ENCODE data around the gene RFX8. TPM values are rescaled to one million over a fixed set of nuclear protein-coding genes. Genes with fewer than 3 reads are reported as not detected.

The RFX8 gene
- total and polyA plus RNA-seq, 9 of the 15 experiments (the other 6 are each of a cell fraction or from before 2014, with no cell fraction given), result not detected

DNA sequence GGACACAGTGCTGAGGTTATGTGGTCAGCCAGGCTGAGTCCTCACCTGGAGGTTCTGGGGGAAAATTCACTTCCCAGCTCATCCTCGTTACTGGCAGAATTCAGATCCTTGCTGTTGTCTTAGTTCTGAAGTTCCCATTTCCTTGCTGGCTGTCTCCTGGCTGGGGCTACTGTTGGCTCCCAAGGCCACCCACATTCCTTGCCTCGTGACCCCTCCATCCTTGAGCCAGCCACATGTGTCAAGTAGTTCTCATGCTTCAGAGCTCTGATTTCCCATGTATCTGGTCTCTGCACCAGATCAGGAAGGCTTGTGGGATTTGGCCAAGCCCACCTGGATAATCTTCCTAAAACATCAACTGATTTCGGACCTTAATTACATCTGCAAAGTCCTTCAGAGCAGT, 38.1 kb upstream of the RFX8 start (continued):
- TF ChIP-seq, protein P1, sequence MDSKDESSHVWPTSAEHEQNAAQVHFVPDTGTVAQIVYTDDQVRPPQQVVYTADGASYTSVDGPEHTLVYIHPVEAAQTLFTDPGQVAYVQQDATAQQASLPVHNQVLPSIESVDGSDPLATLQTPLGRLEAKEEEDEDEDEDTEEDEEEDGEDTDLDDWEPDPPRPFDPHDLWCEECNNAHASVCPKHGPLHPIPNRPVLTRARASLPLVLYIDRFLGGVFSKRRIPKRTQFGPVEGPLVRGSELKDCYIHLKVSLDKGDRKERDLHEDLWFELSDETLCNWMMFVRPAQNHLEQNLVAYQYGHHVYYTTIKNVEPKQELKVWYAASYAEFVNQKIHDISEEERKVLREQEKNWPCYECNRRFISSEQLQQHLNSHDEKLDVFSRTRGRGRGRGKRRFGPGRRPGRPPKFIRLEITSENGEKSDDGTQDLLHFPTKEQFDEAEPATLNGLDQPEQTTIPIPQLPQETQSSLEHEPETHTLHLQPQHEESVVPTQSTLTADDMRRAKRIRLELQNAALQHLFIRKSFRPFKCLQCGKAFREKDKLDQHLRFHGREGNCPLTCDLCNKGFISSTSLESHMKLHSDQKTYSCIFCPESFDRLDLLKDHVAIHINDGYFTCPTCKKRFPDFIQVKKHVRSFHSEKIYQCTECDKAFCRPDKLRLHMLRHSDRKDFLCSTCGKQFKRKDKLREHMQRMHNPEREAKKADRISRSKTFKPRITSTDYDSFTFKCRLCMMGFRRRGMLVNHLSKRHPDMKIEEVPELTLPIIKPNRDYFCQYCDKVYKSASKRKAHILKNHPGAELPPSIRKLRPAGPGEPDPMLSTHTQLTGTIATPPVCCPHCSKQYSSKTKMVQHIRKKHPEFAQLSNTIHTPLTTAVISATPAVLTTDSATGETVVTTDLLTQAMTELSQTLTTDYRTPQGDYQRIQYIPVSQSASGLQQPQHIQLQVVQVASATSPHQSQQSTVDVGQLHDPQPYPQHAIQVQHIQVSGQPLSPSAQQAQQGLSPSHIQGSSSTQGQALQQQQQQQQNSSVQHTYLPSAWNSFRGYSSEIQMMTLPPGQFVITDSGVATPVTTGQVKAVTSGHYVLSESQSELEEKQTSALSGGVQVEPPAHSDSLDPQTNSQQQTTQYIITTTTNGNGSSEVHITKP (IDR thresholded peaks at IDR 0.05; ENCODE audit: partially characterized antibody), result no peak

DNA sequence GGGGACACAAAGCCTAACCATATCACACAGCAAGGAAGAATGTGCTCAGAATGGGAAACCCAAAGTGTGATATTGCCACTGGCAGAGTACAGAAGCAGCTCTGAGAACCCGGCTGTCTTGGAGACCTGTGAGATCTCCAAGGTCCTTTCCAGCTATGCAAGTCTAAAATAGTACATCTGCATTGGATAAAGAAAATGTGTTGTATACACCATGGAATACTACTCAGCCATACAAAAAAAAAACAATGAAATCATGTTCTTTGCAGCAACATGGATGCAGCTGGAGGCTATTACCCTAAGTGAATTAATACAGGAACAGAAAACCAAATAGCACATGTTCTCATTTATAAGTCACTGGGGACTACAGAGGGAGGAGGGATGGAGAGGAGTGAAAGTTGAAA, 36.5 kb upstream of the RFX8 start:
- no TSS peak for BruUV-seq (replicated peaks)
- no peaks in the 10 kb centered on the region for H3K9me3 ChIP-seq (replicated peaks; ENCODE audit: control insufficient read depth, insufficient read depth, low read depth, low read length)
- POLR2A ChIA-PET, result no interaction called here
- in situ Hi-C loops (cut with MboI) (no loop called here), intact Hi-C loops (cut with micrococcal nuclease) (loop anchor here (10.0 kb wide), 1 partner anchor 213 kb away; no protein-coding TSS in a partner anchor)
- no peaks in the 10 kb centered on the region for H4K20me1 ChIP-seq (replicated peaks; ENCODE audit: control insufficient read depth, insufficient read depth, low read length)
- no peak for DNase-seq (ENCODE audit: extremely low read depth in 1 of 4, low spot score in 3 of 4)
- H3K27ac ChIP-seq (ENCODE audit: extremely low read depth, low read depth, low read length), result no peak overlapping the region
- ATAC-seq, result no peak
- H2AFZ ChIP-seq (ENCODE audit: low read depth, low read length), result no peak overlapping the region
- H3K9me1 ChIP-seq (ENCODE audit: control insufficient read depth, insufficient read depth, low read length), result no peaks in the 10 kb centered on the region
- WGBS (ENCODE audit: insufficient coverage, low coverage, missing lambda C conversion rate), result 0% methylated on average over 1 of the region's 1 CpG
- H3K9ac ChIP-seq (ENCODE audit: insufficient read depth in 1 of 2, low read depth in 2 of 2, low read length in 2 of 2), result no peak overlapping the region
- H3K79me2 ChIP-seq (ENCODE audit: control insufficient read depth, insufficient read depth, low read length), result no peaks in the 10 kb centered on the region
- H3K27me3 ChIP-seq (ENCODE audit: control insufficient read depth in 2 of 2, insufficient read depth in 2 of 2, low read length in 2 of 2), result peaks cover 2 to 19% of the 10 kb centered on the region in 2 experiments; a peak in 3 of 5 replicates
- H3K4me1 ChIP-seq (replicated peaks in 1 of 2; ENCODE audit: control insufficient read depth in 2 of 2, insufficient read depth in 2 of 2, low read length in 2 of 2), result no peaks in the 10 kb centered on the region
- FAIRE-seq, result no peak
- H3K36me3 ChIP-seq (ENCODE audit: control insufficient read depth, insufficient read depth, low read length), result no peaks in the 10 kb centered on the region
- H3K4me3 ChIP-seq, result no peak overlapping the region
- CTCF ChIA-PET (ENCODE audit: low intra/inter-chr PET ratio), result no interaction called here
- no peak overlapping the region for H3K4me2 ChIP-seq (ENCODE audit: insufficient read depth, low read length)
- TF ChIP-seq ZNF561 (CRISPR knock-in tag; conservative IDR thresholded peaks at IDR 0.05) (no peak), MEF2D (tag; conservative IDR thresholded peaks at IDR 0.05; ENCODE audit: low read depth) (no peak), BMI1 (IDR thresholded peaks at IDR 0.05; ENCODE audit: low read length) (no peak), ZNF584 (CRISPR knock-in tag; IDR thresholded peaks at IDR 0.05; ENCODE audit: low read depth) (no peak), FUS (optimal IDR thresholded peaks at IDR 0.05; ENCODE audit: low read depth, low read length) (no peak), CCNT2 (IDR thresholded peaks at IDR 0.05; ENCODE audit: borderline replicate concordance, extremely low read depth, insufficient read length, low read depth, low read length) (no peak), ZNF212 (CRISPR knock-in tag; IDR thresholded peaks at IDR 0.05) (no peak), BCL6 (CRISPR knock-in tag; IDR thresholded peaks at IDR 0.05) (no peak), KAT2B (IDR thresholded peaks at IDR 0.05; ENCODE audit: low read depth, low read length) (no peak), MCM7 (IDR thresholded peaks at IDR 0.05) (no peak), RFX7 (CRISPR knock-in tag; IDR thresholded peaks at IDR 0.05) (no peak), ZNF77 (CRISPR knock-in tag; IDR thresholded peaks at IDR 0.05) (no peak), KLF13 (tag; IDR thresholded peaks at IDR 0.05; ENCODE audit: borderline replicate concordance, low read depth) (no peak), NFXL1 (CRISPR knock-in tag; IDR thresholded peaks at IDR 0.05) (no peak), HDAC8 (tag; IDR thresholded peaks at IDR 0.05) (no peak)

Data from K562 (cell line).